Measurements from ENCODE around the gene PLD5. TPM values are rescaled to one million over a fixed set of nuclear protein-coding genes. Genes with fewer than 3 reads are reported as not detected.
A peak's percentile ranks its signal among the peaks of the same experiment; 100 is the strongest.
"Not testable (repeated sequence)": the region's sequence is repeated elsewhere in the genome, so short reads cannot be mapped to it uniquely, and the experiment has no call there.

The PLD5 gene
- polyA plus RNA-seq, 3 donors = 0.29 to 1.0 (median 0.56) TPM

DNA sequence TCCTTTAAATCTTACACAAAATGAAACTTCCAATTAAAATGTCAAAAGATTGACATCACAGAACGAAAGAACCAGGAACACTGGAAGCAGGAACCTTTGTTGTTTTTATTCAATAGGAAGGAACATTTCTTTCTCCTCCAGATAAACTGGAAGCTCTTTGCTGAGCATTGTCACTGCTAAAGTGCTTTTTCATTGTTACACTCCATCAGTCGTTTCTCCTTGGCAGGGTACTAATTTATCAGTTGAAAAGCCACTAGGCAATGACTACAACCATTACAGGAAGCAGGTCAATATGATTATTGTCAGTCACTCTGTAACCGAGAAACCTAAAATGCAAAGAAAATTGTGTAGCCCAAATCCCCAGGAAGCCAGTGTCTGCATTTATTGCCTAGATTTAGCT is 362.4 kb downstream of the PLD5 start:
- DNase-seq = no peak

DNA sequence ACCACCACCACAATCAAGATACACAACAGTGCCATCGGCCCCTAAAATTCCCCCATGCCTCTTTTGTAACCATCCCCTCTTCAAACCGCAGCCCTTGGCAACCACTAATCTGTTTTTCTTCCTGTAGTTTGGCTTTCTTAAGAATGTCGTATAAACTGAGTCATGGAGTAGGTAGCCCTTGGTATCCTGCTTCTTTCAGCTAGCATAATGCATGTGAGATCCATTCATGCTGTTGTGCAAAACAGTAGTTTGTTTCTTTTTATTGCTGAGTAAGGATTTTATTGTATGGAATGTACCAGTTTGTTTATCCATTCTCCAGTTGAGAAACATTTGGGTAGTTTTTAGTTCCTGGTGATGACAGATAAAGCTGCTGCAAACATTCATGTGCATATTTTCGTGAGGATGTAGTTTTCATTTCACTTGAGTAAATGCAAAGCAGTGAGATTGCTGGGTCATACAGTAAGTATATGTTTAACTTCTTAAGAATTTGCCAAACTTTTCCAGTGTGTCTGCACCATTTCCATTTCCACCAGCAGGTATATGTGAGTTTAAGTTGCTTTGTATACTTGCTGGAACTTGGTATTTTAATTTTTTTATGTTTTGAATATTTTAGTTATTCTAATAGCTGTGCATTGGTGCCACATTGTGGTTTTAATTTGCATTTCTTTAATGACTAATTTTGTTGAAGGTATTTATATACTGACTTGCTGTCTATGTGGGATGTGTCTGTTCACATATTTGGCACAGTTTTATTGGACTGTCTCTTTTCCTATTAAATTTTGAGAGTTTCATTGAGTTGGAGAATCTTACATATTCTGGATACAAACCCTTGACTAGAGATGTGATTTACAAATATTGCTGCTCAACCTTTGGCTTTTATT is 377.2 kb downstream of the PLD5 start:
- DNase-seq = no peak

GRCh38 chr1:242146652-242147051 is 377.8 kb downstream of the PLD5 start:
- DNase-seq = no peak

- no peak for DNase-seq
These were observed 383.7 kb downstream of the PLD5 start for GRCh38 chr1:242140836-242141235.

GRCh38 chr1:242139986-242140385 is 384.5 kb downstream of the PLD5 start:
- DNase-seq = no peak

DNA sequence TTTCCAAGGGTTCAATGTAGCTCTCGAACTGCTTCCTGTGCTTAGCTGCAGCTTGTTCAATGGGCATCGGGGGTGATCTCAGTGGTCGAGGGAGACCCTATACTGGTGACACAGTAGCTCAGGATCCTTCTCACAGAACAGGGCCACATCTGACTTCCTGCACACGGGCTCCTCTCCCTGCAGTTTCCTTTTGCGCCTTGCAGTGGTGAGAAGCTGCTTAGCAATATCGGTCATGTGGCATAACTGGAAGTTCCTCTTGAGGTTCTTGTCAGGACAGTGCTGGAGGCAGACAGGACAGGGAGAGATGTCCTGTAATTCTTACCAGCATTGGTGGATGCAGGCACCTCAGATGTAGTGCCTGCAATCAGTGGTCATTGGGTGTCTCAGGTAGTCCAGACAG is 385.1 kb downstream of the PLD5 start:
- no peak for DNase-seq

- DNase-seq = no peak
These were observed 390.7 kb downstream of the PLD5 start for GRCh38 chr1:242133796-242134195.

GRCh38 chr1:242133351-242133750 is 391.1 kb downstream of the PLD5 start:
- DNase-seq = no peak

GRCh38 chr1:242132121-242132817 is 392.2 kb downstream of the PLD5 start:
- DNase-seq = no peak

GRCh38 chr1:242128951-242129502 is 395.5 kb downstream of the PLD5 start:
- DNase-seq = no peak

- no peak for DNase-seq
These were observed 404.1 kb downstream of the PLD5 start for GRCh38 chr1:242120432-242120831.

DNA sequence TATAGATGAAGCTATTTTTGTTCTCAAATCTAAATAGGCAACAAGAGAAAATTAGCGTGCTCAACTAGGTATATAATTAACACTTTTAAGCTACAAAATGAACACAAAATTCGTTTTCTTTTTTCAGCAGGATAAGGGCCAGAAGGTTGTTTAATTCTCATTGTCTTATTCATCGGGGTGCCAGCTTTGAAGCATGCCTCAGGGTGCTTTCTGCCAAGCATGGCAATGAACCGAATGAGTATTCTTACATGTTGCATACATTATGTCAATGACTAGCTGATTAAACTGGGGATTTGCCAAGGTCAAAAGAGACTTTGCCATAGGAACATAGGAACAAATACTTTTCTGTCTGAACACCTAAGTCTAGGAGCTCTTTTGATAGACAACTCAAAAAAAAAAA is 423.6 kb downstream of the PLD5 start:
- DNase-seq = no peak

DNA sequence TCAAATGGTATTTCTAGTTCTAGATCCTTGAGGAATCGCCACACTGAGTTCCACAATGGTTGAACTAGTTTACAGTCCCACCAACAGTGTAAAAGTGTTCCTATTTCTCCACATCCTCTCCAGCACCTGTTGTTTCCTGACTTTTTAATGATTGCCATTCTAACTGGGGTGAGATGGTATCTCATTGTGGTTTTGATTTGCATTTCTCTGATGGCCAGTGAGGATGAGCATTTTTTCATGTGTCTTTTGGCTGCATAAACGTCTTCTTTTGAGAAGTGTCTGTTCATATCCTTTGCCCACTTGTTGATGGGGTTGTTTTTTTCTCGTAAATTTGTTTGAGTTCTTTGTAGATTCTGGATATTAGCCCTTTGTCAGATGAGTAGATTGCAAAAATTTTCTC is 427.2 kb downstream of the PLD5 start:
- DNase-seq = not testable (repeated sequence)

DNA sequence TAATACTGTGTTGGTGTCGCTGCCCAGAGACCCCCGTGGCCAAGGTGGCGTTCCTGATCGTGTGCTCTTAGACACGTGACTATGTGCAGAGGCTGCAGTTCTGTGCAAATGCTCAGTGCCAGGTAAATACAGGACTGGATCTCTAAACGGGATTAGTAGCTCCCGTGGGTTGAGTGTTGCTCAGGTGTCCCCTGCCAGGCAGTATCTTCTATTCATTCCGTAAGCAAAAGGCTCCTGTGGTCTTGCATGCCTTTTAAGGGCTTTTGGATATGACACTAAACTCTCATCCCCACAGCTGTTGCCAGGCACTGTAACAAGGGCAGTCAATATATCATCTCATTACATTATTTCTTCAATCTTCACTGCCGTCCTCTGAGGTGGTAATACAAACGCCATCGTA is 431.4 kb downstream of the PLD5 start:
- no peak for DNase-seq

- DNase-seq = no peak
These were observed 434.6 kb downstream of the PLD5 start for GRCh38 chr1:242089911-242090310.

- no peak for DNase-seq
These were observed 435.6 kb downstream of the PLD5 start for GRCh38 chr1:242088875-242089274.

- peak; percentile 21 for DNase-seq
These were observed 437.8 kb downstream of the PLD5 start for GRCh38 chr1:242086706-242087105.

- no peak for DNase-seq
These were observed 438.4 kb downstream of the PLD5 start for GRCh38 chr1:242086093-242086492.

GRCh38 chr1:242083742-242084141 is 440.8 kb downstream of the PLD5 start:
- DNase-seq = no peak

DNA sequence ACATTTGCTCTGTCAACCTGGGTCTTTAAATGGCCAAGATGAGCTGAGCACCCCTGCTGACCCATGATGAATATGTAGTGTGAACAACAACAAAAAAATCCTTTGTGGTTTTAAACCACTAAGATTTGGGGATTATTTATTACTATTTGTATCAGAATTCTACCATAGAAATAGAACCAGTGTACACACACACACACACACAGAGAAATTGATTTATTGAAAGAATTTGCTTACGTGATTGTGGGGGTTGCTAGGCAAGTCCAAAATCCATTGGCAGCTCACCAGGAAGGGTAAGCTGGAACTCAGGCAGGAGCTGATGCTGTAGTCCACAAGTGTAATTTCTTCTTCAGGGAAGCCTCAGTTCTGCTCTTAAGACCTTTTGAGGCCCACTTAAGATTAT is 443.1 kb downstream of the PLD5 start:
- no peak for DNase-seq

DNA sequence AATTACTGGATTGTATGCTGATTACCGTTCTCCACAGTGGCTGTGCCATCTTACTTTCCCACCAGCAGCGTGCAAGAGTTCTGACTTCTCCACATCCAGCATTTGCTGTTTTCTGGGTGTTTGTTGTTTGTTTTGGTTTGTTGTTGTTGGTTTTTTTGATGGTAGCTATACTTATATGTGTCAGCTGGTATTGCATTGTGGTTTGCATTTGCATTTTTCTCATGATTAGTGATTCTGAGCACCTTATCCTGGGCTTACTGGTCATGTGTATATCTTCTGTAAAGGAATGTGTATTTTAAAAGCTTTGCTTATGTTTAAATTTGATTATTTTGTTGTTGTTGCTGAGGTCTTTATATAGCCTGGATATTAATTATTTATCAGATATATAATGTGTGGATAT is 458.7 kb downstream of the PLD5 start:
- DNase-seq = no peak

GRCh38 chr1:242062271-242062670 is 462.2 kb downstream of the PLD5 start:
- DNase-seq = no peak

DNA sequence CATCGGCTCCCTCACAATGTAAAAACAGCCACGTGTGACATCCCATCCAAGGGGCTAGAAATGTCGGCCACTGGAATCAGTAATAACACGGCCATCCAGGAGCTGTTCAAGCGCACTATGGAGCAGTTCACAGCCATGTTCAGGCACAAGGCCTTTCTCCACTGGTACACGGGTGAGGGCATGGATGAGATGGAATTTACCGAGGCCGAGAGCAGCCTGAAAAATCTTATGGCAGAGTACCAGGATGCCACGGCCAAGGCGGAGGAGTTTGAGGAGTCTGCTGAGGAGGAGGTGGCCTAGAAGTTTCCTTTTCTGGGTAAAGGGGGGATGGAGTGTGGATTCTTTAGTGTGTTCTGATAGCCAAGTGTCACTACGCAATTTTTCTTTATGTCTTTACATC is 464.5 kb downstream of the PLD5 start:
- no peak for DNase-seq

All from renal pelvis (tissue), 4 donors.